Erythroblast (primary cell): ENCODE measurements around the gene THEM4.
"Not testable (repeated sequence)": the region's sequence is repeated elsewhere in the genome, so short reads cannot be mapped to it uniquely, and the experiment has no call there.

Experiments
- DNase-seq, 2 experiments: peaks; one replicate each; lab custom pipeline; 2025; lab: John Stamatoyannopoulos, UW
- GATA1 ChIP-seq: IDR thresholded peaks from 2 replicates; pipeline ENCODE4 v1.6.1; 2011; ENCODE audit warnings: low read depth, mild to moderate bottlenecking, control low read depth, low read length, moderate library complexity
- POLR2A ChIP-seq: IDR thresholded peaks from 2 replicates; pipeline ENCODE4 v1.6.1; 2011; ENCODE audit warnings: mild to moderate bottlenecking, low read length

THEM4 gene

DNA sequence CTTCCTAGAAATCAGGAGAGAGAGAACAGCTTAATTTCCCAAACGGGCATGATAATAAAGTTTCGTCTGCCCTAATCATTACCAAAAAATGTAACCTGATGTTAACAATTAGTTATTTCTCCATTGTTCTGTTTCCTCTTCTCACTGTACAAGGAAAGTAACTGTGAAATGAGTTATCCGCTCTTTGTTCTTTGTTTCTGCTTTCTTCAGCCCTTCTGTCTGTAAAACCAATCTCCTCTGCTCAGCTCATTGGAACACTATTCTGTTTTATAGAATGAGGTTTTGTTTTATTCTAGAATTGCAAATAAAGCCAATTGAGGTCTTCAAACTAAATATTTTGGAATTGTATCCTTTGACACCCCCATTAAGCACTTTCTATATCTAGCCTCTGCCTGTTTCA, 8.8 kb upstream of the THEM4 start:
- DNase-seq: no peak
- TF ChIP-seq GATA1: no peak
- TF ChIP-seq POLR2A: no peak

DNA sequence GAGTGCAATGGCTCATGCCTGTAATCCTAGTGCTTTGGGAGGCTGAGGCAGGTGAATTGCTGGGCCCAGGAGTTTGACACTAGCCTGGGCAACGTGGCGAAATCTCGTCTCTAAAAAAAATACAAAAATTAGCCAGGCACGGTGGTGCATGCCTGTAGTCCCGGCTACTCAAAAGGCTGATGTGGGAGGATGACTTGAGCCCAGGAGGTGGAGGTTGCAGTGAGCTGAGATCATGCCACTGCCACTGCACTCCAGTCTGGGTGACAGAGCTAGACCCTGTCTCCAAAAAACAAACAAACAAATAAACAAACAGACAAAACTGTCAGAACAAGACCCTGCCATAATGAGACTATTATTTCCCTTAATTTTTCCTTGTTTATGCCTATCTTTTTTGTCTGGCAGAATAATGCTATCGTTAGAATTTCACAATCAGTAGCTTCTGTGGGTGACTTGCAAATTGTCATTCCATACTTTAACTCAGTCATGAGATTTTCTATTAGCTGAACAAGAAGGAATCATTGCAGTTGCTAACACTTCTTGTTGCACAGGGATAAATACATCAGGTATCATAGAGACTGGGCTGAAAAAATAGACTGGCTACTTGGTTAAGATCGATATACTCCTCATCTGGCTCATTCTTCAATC, 7.5 kb upstream of the THEM4 start:
- no peak for DNase-seq
- TF ChIP-seq GATA1: no peak
- no peak for TF ChIP-seq POLR2A

DNA sequence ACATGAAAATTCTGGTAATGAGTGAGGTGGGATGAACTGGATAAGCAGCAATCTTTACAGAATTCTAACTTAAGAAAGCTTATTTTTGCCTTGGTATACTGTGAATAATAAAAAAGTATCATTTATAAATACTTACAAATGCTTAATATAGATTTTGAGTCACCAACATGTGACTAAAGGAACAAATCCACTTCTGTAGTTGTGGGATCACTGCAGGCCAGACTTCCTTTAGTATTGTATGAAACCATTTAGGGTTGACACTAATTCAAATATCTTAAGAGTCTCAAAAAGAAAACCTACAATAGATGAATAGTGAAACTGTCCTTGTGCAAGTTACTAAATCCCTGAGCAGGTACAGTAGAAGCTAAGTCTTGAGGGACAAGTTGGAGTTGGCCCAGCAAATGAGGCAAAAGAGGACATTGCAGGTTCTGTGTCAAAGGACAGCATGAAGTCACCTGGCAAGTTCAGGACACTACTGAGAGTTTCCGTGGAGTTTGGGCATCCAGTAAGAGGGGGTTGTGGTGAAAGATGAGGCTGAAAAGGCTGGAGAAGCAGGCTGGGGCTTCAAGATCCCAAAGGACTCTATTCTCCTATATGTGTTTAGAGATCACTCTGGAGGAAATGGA, 5.9 kb upstream of the THEM4 start:
- DNase-seq: no peak
- TF ChIP-seq GATA1 (no peak), POLR2A (no peak)

DNA sequence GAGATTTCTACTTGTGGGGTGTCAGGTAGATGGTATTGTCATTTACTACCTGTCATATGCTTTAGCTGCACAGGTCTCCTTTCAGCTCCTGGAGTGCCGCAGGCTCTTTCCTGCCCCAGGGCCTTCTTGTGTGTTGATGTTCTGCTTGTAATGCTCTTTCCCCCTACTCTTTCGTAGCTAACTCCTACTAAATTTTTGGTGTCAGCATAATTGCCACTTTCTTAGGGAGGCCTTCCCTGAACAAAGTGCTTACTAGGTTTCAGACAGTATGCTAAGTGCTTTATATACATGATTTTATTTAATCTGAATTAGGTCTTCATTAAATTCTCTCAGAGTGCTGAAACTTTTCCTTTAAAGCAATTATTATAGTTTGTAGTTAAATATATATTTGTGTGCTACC, 4.8 kb upstream of the THEM4 start:
- no peak for DNase-seq
- TF ChIP-seq POLR2A (no peak), GATA1 (no peak)

DNA sequence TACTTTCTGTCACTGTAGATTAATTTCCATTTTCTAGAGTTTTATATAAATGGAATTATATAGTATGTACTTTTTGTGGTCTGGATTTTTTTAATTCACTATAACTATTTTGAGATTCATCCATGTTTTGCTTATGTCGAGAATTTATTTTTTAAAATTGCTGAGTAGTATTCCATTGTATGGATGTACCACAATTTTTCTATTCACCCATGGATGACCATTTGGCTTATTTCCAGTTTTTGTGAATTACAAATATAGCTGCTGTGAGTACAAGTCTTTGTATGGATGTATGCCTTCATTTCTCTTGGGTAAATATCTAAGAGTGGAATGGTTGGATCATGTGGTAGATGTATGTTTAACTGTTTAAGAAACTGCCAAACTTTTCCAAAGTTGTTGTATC, 3.7 kb upstream of the THEM4 start:
- no peak for DNase-seq
- TF ChIP-seq POLR2A (no peak), GATA1 (no peak)

DNA sequence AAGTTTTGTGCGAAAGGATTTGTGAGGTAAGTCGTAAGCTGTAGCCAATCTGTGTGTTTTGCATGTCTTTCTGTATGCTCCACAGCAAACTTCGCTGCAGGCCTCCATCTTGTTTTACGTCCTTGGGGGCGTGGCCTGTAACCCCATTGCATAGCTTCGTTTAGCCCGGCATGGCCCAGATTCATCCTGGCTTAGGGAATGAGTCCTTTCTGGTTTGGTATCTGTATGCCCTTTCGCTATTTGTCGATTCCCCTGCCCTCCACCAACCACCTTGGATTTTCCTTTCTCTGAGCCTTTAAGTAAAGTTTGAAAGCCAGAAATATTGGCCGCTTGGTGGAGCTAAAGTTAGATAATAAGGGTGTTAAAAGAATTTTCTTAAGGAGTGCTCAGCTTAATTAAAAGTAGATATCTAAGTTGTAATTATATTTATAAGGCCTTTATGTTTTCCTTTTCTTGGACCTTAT, 1.1 kb downstream of the THEM4 start:
- peak in 1 of 2 experiments; percentile 20 for DNase-seq
- TF ChIP-seq GATA1 (no peak), POLR2A (no peak)

DNA sequence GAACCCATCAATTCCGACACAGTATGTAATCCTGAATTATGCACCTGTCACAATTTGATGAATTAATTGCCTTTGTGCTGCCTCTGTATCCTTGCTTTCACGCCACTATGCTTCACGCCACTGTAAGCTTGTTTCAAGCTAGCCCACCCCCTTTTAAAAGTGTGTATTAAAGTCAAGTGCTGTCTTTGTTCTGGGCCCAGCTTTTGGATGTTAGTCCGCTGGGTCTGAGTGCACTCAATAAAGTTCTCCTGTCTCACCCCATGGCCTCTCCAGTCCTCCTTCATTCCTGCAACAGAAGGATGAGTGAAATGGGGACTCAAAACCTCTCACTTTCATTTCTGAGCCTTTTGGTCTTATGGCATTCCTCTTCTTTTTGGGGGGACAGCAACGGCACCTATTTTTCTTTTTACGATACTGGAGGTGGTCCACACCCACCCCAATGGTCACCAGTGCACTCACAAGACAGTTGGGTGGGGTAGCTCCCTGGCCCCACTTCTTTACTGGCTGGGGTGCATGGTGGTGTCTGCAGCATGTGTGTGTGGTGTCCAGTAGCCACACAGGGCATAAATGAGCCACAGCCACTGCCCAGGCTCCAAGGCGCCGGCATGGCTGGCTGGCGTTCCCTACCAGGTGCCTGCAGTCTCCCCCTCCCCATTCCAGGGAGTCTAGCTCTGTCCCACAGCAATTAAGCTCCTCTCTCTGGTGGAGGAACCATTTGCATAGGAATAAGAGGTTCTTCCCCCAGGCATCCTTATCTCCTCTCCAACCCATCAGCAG, 1.8 kb downstream of the THEM4 start:
- peak; percentile 78 to 81 for DNase-seq
- TF ChIP-seq POLR2A: no peak
- no peak for TF ChIP-seq GATA1

DNA sequence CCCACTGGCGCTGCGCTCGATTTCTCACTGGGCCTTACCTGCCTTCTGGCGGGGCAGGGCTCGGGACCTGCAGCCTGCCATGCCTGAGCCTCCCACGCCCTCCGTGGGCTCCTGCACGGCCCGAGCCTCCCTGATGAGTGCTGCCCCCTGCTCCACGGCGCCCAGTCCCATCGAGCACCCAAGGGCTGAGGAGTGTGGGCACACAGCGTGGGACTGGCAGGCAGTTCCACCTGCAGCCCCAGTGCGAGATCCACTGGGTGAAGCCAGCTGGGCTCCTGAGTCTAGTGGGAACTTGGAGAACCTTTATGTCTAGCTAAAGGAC, 3.0 kb downstream of the THEM4 start:
- not testable (repeated sequence) for DNase-seq

DNA sequence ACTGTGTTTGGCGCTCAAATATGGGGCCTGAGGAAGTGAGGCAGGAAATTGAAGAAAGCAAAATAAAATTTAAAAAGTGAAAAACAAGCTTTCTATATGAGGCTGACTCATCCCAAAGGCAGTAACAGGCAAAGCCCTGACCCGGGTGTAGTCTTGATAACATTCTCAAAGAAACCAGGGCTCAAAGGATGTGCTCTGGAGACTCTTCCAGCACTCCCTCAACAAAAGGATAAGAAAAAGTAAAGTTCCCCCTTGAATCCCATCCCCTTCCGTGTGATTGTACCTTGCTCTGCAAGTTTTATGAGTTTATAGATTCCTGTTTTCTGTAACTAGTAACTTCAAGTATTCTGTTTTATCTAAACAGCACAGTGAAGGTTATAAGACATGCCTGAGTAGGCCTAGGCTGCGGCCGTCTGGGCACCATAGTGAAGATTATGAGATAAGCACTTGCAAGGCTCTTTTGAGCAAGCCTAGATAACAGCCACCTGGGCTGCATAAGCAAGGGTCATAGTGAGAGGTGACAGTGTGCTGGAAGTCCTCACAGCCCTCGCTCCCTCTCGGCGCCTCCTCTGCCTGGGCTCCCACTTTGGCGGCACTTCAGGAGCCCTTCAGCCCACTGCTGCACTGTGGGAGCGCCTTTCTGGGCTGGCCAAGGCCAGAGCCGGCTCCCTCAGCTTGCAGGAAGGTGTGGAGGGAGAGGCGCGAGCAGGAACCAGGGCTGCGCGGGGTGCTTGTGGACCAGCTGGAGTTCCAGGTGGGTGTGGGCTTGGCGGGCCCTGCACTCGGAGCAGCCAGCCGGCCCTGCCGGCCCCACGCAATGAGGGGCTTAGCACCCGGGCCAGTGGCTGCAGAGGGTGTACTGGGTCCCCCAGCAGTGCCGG, 3.6 kb downstream of the THEM4 start:
- DNase-seq: peak; percentile 21 to 81
- peak; percentile 21 for TF ChIP-seq POLR2A

DNA sequence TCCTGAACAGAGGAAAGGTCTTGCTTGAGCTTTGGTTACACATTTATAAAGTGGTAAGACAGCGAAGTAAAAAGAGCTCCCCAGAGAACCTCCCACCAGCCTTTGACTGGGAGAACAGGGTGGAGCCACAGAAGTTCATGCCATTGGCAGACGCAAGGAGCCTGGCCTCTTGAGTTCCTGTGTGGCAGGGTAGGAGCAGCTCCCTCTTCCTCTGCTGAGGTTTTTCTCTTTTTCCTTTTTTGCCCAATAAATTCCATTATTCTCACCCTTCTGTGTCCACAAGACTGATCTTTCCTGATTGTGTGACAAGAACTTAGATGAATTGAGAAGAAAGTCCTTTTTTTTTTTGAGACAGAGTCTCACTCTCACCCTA, 4.3 kb downstream of the THEM4 start:
- DNase-seq: no peak
- TF ChIP-seq GATA1 (no peak), POLR2A (peak; percentile 52)

DNA sequence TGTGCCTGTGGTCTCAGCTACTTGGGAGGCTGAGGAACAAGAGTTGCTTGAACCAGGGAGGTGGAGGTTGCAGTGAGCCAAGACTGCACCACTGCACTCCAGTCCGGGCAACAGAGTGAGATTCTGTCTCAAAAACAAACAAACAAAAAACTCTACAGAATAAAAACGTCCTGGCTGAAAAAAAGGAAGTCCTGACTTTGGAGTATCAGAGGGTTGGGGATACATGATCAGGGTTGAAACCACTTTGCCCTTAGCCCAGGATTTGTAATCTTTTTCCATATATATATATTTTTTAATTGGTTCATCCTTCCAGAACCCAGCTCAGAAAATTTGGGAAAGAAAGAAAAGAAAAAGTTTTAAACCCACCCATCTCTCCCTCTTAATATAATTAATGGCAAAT, 6.5 kb downstream of the THEM4 start:
- no peak for DNase-seq
- TF ChIP-seq POLR2A: no peak
- no peak for TF ChIP-seq GATA1

DNA sequence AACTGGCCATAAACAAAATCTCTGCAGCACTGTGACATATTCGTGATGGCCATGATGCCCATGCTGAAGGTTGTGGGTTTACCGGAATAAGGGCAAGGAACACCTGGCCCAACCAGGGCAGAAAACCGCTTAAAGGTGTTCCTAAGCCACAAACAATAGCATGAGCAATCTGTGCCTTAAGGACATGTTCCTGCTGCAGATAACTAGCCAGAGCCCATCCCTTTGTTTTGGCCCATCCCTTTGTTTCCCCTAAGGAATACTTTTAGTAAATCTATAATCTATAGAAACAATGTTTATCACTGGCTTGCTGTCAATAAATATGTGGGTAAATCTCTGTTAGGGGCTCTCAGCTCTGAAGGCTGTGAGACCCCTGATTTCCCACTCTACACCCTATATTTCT, 8.5 kb downstream of the THEM4 start:
- DNase-seq: not testable (repeated sequence)

DNA sequence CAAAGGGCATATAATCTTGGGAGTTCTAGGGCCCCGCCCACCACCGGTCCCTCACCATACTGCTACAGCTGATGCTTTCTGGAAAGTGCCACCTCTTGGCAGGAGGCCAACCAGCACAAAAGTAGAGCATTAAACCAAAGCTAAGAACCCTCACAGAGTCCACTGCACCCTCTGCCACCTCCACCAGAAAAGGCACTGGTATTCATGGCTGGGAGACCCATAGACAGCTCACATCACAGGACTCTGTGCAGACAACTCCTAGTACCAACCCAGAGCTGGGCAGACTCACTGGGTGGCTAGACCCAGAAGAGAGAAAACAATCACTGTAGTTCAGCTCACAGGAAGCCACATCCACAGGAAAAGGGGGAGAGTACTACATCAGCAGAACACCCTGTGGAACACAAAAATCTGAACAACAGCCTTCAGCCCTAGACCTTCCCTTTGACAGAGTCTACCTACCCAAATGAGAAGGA, 10.8 kb downstream of the THEM4 start:
- DNase-seq: no peak
- TF ChIP-seq POLR2A: no peak
- no peak for TF ChIP-seq GATA1

DNA sequence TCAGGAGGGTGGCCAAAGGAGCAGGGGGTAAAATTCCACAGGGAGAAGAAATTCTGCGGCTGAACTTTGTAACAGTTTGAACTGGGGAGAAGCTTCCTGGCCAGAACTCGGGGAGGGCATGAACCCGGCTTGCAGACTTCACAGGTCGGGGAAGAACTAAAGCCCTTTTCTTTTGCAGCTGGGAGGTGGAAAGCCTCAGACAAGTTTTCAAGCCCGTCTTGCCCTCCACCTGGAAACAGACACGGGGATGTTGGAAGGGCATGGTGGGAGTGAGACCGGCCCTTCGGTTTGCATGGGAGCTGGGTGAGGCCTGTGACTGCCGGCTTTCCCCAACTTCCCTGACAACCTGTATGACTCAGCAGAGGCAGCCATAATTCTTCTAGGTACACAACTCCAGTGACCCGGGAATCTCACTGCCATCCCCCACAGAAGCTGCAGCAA, 11.3 kb downstream of the THEM4 start:
- no peak for TF ChIP-seq GATA1
- no peak for TF ChIP-seq POLR2A
- no peak for DNase-seq
